HG03558 (cell line): ENCODE data around the gene GLCCI1.
"Not testable (repeated sequence)": the region's sequence is repeated elsewhere in the genome, so short reads cannot be mapped to it uniquely, and the experiment has no call there.

Source experiments
- ATAC-seq: cut with Tn5 transposase; IDR thresholded peaks from one replicate; pipeline ENCODE4 v1.9.1; 2021; ENCODE audit warnings: moderate number of reproducible peaks; ENCODE audit not compliant: unreplicated experiment; ENCODE audit errors: extremely low read depth

GLCCI1 gene

DNA sequence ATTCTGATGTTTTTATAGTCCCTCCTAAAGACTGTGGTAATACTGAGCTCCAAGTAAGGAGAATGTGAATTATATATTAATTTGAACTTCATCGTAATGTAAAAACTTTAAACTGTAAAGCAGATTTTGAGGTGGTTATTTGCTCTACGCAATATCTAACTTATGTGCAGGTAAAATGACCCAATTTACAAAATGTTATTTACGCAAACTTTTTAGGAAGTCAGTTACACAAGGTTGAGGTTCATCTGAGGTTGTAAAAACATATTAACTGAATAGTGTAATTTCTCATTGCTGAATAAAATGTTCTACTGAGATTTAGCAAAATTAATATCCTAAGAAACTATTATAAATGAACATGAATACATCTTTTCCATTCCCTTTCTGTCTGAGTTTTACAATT, 15.8 kb downstream of the GLCCI1 start:
- no peak for ATAC-seq

DNA sequence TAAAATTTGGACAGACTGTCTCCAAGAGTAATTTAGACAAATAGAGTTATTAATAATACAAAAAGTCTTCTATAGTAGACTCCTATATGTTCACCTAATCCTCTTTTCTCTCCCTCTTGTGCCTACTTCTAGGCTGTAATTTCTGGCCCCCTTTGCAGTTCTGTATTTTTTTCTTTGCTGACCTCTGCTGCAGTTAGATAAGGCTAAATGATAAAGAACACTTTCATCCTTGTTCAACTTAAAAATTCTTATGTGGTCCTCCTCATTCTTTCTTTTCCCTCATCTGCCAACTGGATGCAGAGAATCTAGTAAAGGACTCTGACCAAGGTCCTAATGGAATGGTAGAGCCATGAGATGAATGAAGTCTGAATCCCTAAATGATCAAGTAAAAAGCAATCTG, 20.1 kb downstream of the GLCCI1 start:
- ATAC-seq = no peak

DNA sequence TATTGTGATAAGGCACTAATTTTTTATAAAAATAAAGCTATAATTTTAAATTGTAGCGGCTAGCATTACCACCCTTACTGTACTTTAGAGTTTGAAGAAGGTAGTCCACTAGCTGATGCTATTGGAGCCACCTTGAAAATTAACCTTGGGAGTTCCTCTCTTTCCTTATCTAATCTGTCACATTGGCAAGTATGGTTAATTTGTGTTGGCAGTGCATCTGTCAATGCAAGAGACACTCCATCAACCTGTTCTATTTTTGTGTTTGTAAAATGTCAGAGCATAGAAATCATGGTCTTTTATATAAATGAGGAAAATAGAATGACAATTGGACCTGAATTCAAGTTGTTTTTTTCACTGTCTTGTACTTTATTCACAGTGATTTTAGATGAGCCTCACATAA, 20.5 kb downstream of the GLCCI1 start:
- no peak for ATAC-seq

DNA sequence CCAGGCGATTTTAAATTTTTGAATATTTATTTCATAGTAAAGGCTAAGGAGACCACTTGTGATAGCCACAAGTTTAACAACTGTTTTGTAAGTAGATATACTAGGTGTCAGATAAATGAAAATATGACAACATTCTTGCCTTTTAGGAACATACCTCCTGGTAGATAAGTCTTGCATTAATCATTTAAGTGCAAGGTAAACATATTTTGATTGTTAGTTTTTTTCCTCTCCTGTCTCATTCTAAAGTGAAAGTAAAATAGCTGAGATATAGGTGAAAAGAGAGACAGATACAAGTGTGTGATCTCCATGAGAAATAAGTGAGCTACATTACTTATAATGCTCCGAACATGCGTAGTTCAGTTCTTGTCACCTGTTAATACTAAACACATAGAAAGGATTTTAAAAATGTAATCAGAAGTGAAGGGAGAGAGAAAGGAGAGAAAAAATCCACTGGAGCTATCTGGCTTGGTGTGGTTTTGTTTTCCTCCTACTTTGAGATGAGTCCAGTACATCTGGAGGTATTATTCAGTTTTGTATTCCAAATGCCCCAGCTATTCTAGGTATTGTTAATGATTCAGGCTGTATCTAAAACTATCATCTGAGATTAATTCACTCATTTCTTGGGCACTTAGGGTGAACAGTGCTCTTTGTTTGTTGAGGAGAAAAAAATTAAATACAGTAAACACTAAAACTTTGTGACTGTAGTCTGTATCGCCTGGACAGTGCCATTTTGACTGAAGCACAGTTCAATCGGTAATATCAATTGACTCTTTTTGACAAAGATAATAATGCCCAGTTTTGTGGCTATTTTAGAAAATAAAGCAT, 21.2 kb downstream of the GLCCI1 start:
- no peak for ATAC-seq

DNA sequence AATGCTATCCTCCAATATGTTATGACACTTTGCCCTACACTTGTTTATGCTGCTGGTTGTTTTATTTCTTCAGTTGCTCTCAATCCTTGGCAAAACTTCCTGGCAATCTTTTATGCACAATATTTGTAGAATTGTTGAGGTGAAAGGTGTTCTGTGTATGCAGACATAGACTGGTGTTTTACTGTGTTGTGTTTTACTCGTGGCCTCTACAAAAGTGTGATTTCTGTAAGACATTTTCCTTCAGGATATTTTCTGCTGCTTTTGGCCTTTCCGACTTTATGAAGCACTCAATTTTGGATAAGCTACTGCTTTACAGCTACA, 21.8 kb downstream of the GLCCI1 start:
- ATAC-seq = no peak

DNA sequence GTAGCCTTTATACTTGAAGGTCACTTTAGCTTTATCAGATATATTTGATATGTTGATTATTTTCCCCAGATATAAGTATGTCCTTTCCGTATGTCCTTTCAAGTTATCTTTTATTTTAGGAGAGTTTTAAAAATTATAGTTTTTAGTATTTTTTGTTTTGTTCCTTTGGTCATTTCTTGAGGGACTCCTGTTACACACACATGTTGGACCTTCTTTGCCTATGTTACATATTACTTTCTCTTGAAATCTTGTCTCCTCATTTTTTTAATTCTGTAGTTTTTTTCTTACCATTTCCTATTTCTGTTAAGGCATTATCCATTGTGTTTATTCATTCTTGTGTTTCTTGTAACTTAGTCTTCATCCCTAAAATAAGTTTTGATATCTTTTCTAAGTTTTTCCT, 23.9 kb downstream of the GLCCI1 start:
- ATAC-seq = no peak

DNA sequence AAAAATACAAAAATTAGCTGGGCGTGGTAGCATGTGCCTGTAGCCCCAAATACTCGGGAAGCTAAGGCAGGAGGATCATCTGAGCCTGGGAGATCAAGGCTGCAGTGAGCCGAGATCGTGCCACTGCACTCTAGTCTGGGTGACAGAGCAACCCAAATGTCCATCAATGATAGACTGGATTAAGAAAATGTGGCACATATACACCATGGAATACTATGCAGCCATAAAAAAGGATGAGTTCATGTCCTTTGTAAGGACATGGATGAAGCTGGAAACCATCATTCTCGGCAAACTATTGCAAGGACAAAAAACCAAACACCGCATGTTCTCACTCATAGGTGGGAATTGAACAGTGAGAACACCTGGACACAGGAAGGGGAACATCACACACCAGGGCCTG, 26.8 kb downstream of the GLCCI1 start:
- not testable (repeated sequence) for ATAC-seq

DNA sequence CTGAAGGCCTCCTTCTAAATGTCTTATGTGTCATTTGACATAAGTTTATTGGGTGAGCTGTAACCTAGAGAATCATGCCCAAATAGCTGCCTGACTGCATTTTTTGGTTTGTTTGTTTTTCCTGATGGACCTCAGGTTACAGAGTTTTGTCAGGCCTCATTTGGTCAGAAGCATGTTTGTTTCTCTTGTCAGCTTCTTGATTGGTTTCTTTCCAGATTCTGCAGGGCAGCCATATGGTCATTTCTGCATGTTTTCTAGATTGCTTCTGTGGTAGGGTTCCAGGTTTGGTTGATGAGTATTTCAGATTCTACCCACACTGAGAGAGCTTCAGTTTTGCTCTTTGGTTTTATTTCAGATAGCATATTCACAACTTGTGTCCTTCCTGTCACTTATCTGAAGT, 28.0 kb downstream of the GLCCI1 start:
- no peak for ATAC-seq

DNA sequence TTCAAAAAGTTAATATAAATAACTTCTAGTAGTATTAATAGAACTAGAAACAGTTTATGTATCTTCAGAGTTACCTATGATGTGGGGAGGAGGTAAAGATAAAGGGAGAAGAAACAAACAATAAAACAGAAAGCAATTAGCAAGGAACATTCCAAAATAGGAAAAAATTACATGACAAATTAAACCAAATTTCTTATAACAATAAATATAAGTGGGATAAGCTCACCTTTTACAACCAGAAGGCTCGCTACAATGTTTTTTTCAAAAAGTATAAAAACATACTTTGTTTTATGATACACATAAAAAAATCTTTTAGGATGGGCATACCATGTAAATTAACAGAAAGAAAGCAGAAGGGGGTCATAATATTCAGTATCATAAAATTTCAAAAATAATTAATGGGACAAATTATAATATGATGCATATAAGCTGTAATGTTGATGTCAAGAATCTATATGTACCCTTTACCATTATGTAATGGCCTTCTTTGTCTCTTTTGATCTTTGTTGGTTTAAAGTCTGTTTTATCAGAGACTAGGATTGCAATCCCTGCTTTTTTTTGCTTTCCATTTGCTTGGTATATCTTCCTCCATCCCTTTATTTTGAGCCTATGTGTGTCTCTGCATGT, 31.8 kb downstream of the GLCCI1 start:
- ATAC-seq = no peak

DNA sequence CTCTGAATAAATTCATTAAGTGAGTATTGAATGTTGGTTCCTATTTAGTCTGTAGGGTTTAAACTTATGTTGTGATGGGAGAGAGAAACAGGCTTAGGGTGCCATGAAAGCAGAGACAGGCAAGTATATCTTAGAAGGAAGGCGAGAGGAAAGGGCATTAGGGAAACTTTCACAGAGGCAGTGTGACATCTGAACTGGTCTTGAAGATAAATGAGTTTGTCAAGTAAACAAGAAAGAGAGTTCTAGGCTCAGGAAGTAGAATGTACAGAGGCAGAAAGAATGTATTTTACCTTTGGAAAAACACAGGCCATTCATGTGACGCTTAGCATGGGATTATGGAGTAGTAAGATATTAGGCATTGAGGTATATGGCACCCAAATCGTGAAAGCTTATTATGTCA, 34.5 kb downstream of the GLCCI1 start:
- no peak for ATAC-seq

DNA sequence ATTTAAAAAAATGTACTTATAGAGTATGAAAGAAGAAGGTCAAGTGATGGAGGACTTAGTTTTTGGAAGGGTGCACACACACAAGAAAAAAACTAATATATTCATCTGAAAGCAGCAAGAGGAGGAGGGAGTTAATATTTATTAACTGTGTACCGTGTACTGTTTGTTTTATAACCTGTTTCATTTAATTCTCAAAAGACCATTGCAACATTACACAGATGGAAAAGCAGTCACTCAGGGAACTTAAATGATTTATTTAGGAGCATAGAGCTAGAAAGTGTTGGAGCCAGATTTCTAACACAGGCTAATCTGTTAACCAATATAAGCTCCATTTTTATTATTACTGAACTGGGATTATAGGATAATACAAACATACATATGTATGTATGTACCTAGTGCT, 36.7 kb downstream of the GLCCI1 start:
- no peak for ATAC-seq

DNA sequence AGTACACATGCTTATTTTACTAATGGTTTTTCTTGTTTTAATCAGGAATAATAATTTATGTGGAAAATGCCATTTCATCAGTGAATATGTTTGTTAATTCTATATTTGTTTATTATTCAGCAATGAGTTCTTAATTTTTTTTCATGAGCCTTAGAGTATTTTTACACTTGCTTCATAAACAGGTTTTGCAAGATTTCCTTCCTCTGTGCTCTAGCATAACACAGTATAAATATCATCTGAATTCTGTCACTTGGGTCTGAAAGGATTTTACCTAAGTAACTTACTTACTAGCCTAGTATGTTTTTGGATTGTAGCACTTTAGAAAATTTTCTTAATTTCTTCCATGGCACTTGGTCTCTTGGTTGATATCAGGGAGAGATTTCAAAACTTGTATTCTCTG, 45.8 kb downstream of the GLCCI1 start:
- no peak for ATAC-seq

DNA sequence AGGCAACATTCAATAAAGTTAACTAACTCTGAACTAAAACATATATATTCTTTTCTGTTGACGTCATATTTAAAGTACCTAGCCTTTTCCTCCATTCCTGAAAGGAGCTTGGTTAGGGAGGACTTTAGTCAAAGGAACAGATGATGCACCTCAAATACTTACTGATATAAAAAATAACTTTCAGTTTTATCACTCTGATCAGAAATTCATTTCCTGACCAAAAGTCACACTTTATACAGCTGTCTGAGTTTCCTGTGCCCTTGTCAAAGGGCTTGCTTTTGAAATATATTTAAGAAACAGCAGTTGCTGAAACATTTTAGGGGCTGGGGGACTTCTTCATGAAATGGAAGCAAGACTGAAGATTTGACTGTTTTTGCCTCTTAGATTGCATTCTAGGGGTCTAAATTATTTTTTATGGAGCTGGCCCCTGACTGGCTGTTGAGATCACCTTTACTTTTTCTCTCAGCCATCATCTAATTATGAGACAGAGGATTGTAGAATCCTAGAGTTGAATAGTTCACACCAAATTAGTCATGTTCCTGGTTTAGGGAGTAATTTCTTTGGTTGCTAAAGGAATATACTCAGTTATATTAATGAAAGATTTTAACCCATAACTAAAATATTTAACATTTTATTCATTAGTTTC, 46.6 kb downstream of the GLCCI1 start:
- ATAC-seq = no peak

DNA sequence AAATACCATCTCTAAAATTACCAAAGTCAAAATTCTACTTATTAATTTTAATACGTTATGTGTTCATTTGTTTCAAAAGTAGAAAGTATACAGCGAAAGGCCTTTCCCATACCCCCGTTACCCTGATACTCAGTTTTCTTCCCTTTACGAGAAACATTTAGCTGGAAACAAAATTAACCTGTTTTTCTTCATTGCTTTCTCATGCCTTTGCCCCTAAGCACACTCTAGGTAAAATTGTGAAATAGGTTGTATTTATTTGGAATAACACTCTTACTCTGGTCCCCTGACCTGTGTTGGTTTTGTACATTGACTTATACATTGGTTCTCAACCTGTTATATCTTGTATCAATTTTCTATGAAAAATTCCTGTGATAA, 47.1 kb downstream of the GLCCI1 start:
- no peak for ATAC-seq

DNA sequence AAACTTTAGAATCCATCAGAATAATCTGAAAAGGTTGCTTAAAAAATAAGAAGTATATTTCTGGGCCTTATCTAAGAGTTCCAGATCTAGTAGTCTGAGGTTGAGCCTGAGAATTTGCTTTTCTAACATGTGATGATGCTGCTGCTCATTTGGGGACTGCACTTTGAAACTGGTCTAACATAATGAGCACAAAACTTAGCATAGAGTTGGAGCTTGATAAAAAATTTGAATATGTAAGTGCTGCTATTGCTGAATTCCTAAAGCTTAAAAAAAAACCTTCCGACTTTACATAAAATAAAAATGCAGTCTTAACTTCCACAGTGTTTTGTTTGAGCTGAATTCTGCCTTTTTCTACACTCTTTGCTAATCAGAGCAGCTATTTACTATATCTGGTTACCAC, 48.8 kb downstream of the GLCCI1 start:
- ATAC-seq = no peak

DNA sequence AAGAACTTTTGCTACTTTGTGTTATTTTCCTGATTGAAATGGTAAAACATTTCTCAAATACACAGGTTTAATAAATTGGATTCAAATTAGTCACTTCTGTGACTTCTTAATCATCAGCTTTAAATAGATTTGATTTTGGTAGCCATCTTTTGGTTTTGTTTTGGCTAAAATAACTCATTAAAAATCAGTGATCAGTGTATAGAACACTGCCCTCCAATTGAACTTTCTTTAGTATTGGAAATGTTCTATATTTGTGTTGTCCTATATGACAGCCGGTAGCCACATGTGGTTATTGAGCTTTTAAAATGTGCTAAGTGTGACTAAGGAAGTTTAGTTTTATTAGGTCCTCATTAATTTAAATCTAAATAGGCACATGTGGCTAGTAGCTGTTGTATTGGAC, 50.4 kb downstream of the GLCCI1 start:
- ATAC-seq = no peak

DNA sequence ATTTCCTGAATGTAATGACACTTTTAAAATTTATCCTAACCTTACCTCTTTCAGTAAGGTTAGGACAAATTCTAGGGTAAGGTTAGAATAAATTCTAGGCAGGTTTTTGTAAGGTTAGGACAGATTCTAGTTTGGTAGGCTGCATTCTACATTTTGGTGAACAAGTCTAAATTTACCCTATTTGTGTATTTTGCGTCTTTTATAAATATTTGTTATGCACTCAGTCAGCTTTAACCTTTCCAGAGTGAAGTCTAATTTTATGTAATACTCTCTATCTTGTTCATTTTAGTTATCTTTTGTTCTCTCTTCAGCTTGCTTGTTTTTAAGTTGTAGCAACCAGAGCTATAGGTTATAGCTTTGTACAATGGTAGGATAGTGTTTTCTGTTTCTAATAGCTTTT, 54.0 kb downstream of the GLCCI1 start:
- no peak for ATAC-seq

DNA sequence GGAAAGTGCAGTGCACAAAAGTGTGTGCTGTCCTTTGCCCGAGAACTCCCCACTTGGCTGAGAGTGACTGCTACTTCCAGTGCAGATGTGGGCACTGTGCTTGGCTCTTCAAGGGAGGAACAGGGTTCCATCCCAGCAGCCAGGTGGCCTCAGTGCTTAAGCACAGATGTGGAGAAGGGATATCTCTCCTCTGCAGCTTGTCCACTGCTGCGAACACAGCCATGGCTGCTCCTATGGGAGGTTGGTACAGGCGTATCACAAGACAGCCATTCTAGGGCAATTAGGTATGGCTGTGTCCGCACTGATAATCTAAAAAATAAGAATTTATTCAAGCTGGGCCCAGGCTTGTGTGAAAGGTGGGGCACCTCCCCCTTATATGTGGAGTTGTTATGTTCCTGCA, 66.6 kb downstream of the GLCCI1 start:
- no peak for ATAC-seq

DNA sequence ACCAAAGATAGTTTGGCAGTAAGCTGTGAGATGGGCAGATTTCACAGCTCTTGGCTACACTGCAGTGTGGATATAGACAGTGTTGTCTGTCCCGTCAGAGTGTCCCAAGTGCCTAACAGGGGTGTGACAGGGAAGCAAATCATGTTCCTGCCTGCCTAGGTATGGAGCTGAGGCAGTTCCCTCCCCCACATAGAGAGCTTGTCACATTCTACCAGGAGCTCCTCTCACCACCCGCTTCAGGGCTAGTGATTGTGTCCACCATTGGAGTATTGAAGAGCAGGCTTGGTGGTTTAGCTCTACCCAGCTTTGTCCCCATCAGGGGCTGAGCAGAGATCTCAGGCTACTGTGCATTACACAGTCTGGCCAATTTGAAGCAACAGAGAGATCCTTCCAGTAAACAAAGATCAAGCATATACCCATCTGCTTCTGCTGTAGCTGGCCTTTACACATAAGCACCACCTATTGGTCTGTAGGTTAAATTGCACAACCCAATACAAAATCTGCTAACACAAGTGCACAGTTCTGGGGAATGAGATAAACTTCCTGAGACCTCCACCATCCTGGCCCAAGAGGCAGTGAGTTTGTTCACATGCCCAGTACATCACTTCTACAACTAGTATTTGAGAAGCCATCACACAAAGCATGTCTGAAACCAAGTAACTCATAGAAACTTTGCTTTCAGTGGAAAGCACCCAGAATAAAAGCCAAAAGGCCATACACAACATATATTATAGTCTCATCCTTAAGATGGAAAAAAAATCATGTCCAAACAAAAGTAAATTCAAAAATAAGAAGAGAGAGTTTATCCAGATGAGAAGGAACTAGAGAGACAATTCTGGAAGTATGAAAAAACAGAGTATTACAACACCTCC, 67.3 kb downstream of the GLCCI1 start:
- ATAC-seq = no peak

DNA sequence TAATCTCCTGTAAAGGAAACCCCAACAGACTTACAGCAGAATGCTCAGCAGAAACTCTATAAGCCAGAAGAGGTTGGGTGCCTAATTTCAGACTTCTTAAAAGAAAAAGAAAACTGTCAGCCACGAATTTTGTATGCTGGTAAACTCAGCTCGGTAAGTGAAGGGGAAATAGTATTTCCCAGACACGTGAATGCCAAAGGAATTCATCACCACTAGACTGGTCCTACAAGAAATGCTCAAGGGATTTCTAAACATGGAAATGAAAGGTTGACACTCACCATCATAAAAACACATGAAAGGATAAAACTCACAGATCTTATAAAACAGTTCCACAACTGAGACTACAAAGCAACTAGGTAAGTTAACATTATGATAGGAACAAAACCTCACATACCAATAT, 68.6 kb downstream of the GLCCI1 start:
- ATAC-seq = no peak
